HG02642 (cell line): ENCODE measurements around the gene PSORS1C2.
"Not testable (repeated sequence)": the region's sequence is repeated elsewhere in the genome, so short reads cannot be mapped to it uniquely, and the experiment has no call there.

Experiments used
- ATAC-seq: cut with Tn5 transposase; IDR thresholded peaks from one replicate; pipeline ENCODE4 v1.9.1; 2021; ENCODE audit warnings: mild to moderate bottlenecking; ENCODE audit not compliant: unreplicated experiment, poor library complexity

The PSORS1C2 gene

GRCh38 chr6:31168606-31169005 lies 29.7 kb upstream of the PSORS1C2 start:
- no peak for ATAC-seq

- no peak for ATAC-seq
Measured at GRCh38 chr6:31165986-31166385, 27.1 kb upstream of the PSORS1C2 start.

GRCh38 chr6:31165064-31165832 lies 26.4 kb upstream of the PSORS1C2 start:
- peak; percentile 72 for ATAC-seq

GRCh38 chr6:31164475-31165063 lies 25.7 kb upstream of the PSORS1C2 start:
- ATAC-seq, result not testable (repeated sequence)

- ATAC-seq, result no peak
Measured at GRCh38 chr6:31163922-31164321, 25.1 kb upstream of the PSORS1C2 start.

GRCh38 chr6:31162463-31163165 lies 23.7 kb upstream of the PSORS1C2 start:
- ATAC-seq, result no peak

- ATAC-seq, result no peak
Measured at GRCh38 chr6:31161216-31162126, 22.6 kb upstream of the PSORS1C2 start.

GRCh38 chr6:31158863-31159855 lies 20.3 kb upstream of the PSORS1C2 start:
- peak; percentile 0 for ATAC-seq

- ATAC-seq, result peak; percentile 88
Measured at GRCh38 chr6:31158140-31158862, 19.4 kb upstream of the PSORS1C2 start, which contains the start of gene TCF19. Gene TCF19 (plus strand): TSS chr6:31158589. CDS start chr6:31159470, 881 bp downstream.

GRCh38 chr6:31157513-31158139 lies 18.8 kb upstream of the PSORS1C2 start, which contains the start of gene CCHCR1:
Gene CCHCR1 (minus strand): TSS chr6:31157802. CDS start chr6:31157600, 202 bp downstream.
- ATAC-seq, result no peak

- no peak for ATAC-seq
Measured at GRCh38 chr6:31156641-31157040, 17.8 kb upstream of the PSORS1C2 start.

GRCh38 chr6:31154436-31154835 lies 15.6 kb upstream of the PSORS1C2 start:
- ATAC-seq, result no peak

- ATAC-seq, result no peak
Measured at GRCh38 chr6:31152781-31153180, 13.9 kb upstream of the PSORS1C2 start.

GRCh38 chr6:31149827-31150447 lies 11.1 kb upstream of the PSORS1C2 start:
- ATAC-seq, result no peak

- ATAC-seq, result no peak
Measured at GRCh38 chr6:31145386-31145785, 6.5 kb upstream of the PSORS1C2 start.

GRCh38 chr6:31144970-31145340 lies 6.1 kb upstream of the PSORS1C2 start:
- ATAC-seq, result no peak

GRCh38 chr6:31144296-31144969 lies 5.6 kb upstream of the PSORS1C2 start:
- ATAC-seq, result no peak
